OCI-LY3 (cell line): ENCODE results near the gene NTN3.

Experiments used
- EZH2phosphoT487 ChIP-seq: fragments of 200-600 bp; shearing (Covaris generic); IDR thresholded peaks from 2 replicates; pipeline ENCODE4 v1.6.1; 2018; ENCODE audit warnings: antibody characterized with exemption, mixed run types, low read depth
- TF ChIP-seq, protein P1 (sequence below): fragments of 200-600, 300-600 bp; sonication (generic); IDR thresholded peaks from 2 replicates; pipeline ENCODE4 v1.5.1; 2014; ENCODE audit warnings: antibody characterized with exemption, low read length, low read depth

GRCh38 chr16:2473446-2473926 lies 2.4 kb downstream of the NTN3 start:
- TF ChIP-seq, protein P1, sequence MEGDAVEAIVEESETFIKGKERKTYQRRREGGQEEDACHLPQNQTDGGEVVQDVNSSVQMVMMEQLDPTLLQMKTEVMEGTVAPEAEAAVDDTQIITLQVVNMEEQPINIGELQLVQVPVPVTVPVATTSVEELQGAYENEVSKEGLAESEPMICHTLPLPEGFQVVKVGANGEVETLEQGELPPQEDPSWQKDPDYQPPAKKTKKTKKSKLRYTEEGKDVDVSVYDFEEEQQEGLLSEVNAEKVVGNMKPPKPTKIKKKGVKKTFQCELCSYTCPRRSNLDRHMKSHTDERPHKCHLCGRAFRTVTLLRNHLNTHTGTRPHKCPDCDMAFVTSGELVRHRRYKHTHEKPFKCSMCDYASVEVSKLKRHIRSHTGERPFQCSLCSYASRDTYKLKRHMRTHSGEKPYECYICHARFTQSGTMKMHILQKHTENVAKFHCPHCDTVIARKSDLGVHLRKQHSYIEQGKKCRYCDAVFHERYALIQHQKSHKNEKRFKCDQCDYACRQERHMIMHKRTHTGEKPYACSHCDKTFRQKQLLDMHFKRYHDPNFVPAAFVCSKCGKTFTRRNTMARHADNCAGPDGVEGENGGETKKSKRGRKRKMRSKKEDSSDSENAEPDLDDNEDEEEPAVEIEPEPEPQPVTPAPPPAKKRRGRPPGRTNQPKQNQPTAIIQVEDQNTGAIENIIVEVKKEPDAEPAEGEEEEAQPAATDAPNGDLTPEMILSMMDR, result no peak
- no peak for TF ChIP-seq EZH2phosphoT487
